Measurements from ENCODE around the gene C1QTNF2.

The C1QTNF2 gene

DNA sequence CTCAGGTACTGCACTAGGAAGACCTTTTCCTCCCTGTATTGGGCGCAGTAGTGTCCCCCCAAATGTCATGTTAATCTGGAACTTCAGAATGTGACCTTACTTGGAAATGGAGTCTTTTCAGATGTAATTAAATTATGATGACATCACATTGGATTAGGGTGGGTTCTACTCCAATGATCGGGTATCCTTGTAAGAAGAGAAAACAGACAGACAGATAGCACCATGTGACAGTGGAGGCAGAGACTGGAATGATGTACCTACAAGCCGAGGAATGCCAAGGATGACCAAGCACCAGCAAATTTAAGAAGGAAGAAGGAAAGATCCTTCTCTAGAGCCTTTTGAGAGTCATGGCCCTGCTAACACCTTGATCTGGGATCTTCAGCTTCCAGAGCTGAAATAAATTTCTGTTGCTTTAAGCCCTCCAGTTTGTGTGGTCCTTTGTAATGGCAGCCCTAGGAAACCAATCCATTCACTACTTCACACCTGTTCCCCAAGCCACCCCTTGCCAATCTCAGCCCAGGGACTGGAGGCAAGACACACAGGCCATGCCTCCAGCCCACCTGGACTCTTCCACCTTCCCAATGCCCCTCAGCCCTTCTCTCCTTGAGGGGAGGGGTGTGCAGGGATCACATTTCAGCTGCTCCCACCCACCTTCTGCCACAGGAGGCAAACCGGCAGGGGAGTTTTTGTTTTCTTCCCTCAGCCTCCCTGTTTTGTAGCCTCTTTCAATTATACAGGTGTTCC, 59.7 kb downstream of the C1QTNF2 start:
- H3K4me3 ChIP-seq (ENCODE audit: severe bottlenecking) = peak overlapping the region; percentile 92

GRCh38 chr5:160310140-160310539, 60.3 kb downstream of the C1QTNF2 start:
- Histone ChIP-seq H3K36me3 (ENCODE audit: low read depth) (peaks cover 29% of the 10 kb centered on the region), H3K4me3 (ENCODE audit: severe bottlenecking) (no peak overlapping the region), H3K27ac (ENCODE audit: poor library complexity, severe bottlenecking) (no peak overlapping the region)

More for the DNA sequence above, 59.7 kb downstream of the C1QTNF2 start:
- DNase-seq (ENCODE audit: low spot score) (peak; percentile 46), ATAC-seq (ENCODE audit: low read depth) (no peak)
- Histone ChIP-seq H3K4me1 (ENCODE audit: insufficient read depth, poor library complexity, severe bottlenecking) (peaks cover 15% of the 10 kb centered on the region), H3K36me3 (ENCODE audit: low read depth) (peaks cover 25% of the 10 kb centered on the region), H3K27ac (ENCODE audit: poor library complexity, severe bottlenecking) (no peak overlapping the region), H3K9me3 (ENCODE audit: severe bottlenecking) (no peaks in the 10 kb centered on the region), H3K27me3 (ENCODE audit: insufficient read depth, poor library complexity, severe bottlenecking) (no peaks in the 10 kb centered on the region)
- TF ChIP-seq CTCF (IDR thresholded peaks at IDR 0.05; ENCODE audit: poor library complexity, severe bottlenecking) = no peak

GRCh38 chr5:160306696-160307095, 63.7 kb downstream of the C1QTNF2 start:
- TF ChIP-seq CTCF (IDR thresholded peaks at IDR 0.05; ENCODE audit: poor library complexity, severe bottlenecking) = no peak
- no peaks in the 10 kb centered on the region for H3K27me3 ChIP-seq (ENCODE audit: insufficient read depth, poor library complexity, severe bottlenecking)
- no peak overlapping the region for H3K27ac ChIP-seq (ENCODE audit: poor library complexity, severe bottlenecking)
- peaks cover 3% of the 10 kb centered on the region for H3K4me1 ChIP-seq (ENCODE audit: insufficient read depth, poor library complexity, severe bottlenecking)
- H3K36me3 ChIP-seq (ENCODE audit: low read depth) = peaks cover 54% of the 10 kb centered on the region
- DNase-seq (ENCODE audit: low spot score) (no peak), ATAC-seq (ENCODE audit: low read depth) (no peak)
- H3K9me3 ChIP-seq (ENCODE audit: severe bottlenecking) = no peaks in the 10 kb centered on the region
- H3K4me3 ChIP-seq (ENCODE audit: severe bottlenecking) = no peak overlapping the region

More at GRCh38 chr5:160310140-160310539, 60.3 kb downstream of the C1QTNF2 start:
- DNase-seq (ENCODE audit: low spot score) (peak; percentile 1), ATAC-seq (ENCODE audit: low read depth) (no peak)
- Histone ChIP-seq H3K9me3 (ENCODE audit: severe bottlenecking) (no peaks in the 10 kb centered on the region), H3K27me3 (ENCODE audit: insufficient read depth, poor library complexity, severe bottlenecking) (no peaks in the 10 kb centered on the region), H3K4me1 (ENCODE audit: insufficient read depth, poor library complexity, severe bottlenecking) (peaks cover 9% of the 10 kb centered on the region)
- TF ChIP-seq CTCF (IDR thresholded peaks at IDR 0.05; ENCODE audit: poor library complexity, severe bottlenecking) = no peak

DNA sequence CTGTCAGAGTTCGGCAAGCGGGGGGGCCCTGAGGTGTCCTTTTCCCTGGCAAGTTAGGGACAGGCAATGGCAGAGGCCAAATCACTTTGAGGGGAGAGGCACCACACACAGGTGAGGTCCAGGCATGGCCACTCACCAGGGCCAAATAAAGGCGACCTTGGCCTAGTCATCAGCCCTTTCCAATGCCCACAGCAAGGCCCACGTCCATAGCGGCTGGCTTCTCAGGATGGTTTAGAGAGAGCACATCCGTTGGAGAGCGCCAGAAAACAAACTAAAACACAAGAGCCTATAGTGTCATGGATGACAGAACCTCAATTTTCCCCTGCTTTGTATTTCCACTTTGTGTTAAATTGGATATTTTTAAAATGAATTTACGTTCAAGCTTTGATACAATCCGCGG, 65.1 kb downstream of the C1QTNF2 start:
- Histone ChIP-seq H3K36me3 (ENCODE audit: low read depth) (peaks cover 51% of the 10 kb centered on the region), H3K9me3 (ENCODE audit: severe bottlenecking) (no peaks in the 10 kb centered on the region), H3K4me1 (ENCODE audit: insufficient read depth, poor library complexity, severe bottlenecking) (peaks cover 3% of the 10 kb centered on the region), H3K27ac (ENCODE audit: poor library complexity, severe bottlenecking) (peak overlapping the region; percentile 24), H3K4me3 (ENCODE audit: severe bottlenecking) (no peak overlapping the region), H3K27me3 (ENCODE audit: insufficient read depth, poor library complexity, severe bottlenecking) (no peaks in the 10 kb centered on the region)
- no peak for ATAC-seq (ENCODE audit: low read depth)
- no peak for DNase-seq (ENCODE audit: low spot score)
- TF ChIP-seq CTCF (IDR thresholded peaks at IDR 0.05; ENCODE audit: poor library complexity, severe bottlenecking) = no peak

DNA sequence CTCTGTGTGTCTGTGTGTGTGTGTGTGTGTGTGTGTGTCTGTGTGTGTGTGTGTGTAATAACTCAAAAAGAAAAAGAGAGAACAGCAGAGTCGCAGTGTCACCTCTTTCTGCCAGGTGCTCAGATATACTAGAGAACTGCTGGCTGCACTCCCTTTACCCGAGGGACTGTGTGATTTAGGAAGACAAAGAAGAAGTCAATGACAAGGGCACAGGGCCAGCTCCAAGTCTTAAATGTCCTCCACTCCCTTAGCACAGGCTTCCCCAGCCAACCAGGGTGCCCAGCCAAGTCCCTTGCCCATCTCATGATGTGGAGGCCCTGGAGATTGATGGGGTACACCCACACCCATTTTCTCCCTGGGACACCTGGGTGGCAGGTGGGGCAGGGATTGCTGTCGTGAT, 66.7 kb downstream of the C1QTNF2 start:
- Histone ChIP-seq H3K36me3 (ENCODE audit: low read depth) (peaks cover 45% of the 10 kb centered on the region), H3K9me3 (ENCODE audit: severe bottlenecking) (no peaks in the 10 kb centered on the region), H3K4me1 (ENCODE audit: insufficient read depth, poor library complexity, severe bottlenecking) (peaks cover 3% of the 10 kb centered on the region), H3K27ac (ENCODE audit: poor library complexity, severe bottlenecking) (no peak overlapping the region), H3K4me3 (ENCODE audit: severe bottlenecking) (no peak overlapping the region), H3K27me3 (ENCODE audit: insufficient read depth, poor library complexity, severe bottlenecking) (no peaks in the 10 kb centered on the region)
- DNase-seq (ENCODE audit: low spot score) = no peak
- no peak for TF ChIP-seq CTCF (IDR thresholded peaks at IDR 0.05; ENCODE audit: poor library complexity, severe bottlenecking)
- no peak for ATAC-seq (ENCODE audit: low read depth)

Measured in RWPE2 (cell line).